Inflammatory macrophage (primary cell): Measurements from ENCODE around the gene OLR1.

Source experiments
- DNase-seq, 2 donors: peaks; one replicate each; pipeline ENCODE4 v3.0.0-alpha.2; 2020 to 2022

Gene OLR1

DNA sequence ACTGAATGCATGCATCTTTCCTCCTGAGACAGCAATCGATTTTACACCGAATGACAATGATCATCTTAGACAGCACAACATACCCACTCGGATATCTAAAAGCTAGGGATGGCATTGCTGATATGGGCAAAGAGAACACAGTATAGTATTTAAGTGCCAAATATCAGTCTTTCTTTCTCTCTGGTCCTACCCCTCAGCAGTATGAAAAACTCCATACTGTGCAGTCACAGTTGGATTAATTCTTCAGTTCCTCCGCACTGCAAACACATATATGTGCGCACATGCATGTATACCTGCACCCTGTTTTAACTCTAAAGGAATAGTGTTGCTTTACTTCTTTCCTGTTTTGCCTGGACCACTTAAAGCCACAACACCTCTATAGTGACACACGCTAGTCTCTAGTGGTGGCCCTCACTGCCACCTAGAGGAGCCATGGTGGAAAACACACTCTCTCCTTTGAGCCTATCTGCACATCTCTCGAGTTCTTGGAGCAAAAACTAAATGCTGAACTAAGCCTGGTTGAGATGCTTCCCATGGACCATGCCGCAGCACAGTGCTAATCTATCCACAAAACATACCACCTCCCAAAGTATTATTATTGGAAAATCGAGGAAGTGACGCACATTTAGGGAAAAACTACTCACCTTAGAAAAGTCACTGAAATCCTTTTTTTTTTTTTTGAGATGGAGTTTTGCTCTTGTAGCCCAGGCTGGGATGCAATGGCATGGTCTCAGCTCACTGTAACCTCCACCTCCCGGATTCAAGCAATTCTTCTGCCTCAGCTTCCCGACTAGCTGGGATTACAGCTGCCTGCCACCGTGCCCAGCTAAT lies 18.8 kb upstream of the OLR1 start:
- peak; percentile 78 to 80 for DNase-seq

DNA sequence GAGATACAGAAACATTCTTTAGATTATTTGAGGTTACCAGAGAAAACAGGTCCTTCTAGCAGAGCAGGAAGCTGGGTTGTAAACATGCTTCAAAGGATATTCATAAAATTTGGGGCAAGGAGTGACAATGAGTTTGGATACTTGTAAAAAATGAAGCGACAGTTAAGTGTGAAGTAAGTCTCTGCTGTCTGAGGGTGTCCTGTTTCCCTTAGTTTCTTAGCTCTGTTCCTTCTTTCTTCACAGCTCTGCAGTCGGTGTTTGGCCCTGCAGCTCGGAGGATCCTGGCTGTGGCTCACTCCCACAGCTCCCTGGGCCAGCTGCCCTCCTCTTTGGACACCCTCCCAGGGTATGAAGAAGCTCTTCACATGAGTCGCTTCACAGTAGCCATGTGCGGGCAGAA lies 17.7 kb upstream of the OLR1 start:
- DNase-seq, result peak; percentile 38 to 59

DNA sequence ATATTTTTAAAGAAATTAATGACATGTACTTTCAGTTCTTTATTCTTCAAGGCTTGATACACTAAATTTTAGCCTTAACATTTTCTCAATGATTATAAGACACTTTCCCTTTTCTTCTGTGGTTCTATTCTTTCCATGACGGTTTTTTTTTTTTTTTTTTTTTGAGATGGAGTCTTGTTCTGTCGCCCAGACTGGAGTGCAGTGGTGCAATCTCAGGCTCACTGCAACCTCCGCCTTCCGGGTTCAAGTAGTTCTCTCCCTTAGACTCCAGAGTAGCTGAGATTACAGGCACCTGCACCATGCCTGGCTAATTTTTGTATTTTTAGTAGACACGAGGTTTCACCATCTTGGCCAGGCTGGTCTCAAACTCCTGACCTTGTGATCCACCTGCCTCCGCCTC lies 15.0 kb upstream of the OLR1 start:
- peak; percentile 66 to 73 for DNase-seq

DNA sequence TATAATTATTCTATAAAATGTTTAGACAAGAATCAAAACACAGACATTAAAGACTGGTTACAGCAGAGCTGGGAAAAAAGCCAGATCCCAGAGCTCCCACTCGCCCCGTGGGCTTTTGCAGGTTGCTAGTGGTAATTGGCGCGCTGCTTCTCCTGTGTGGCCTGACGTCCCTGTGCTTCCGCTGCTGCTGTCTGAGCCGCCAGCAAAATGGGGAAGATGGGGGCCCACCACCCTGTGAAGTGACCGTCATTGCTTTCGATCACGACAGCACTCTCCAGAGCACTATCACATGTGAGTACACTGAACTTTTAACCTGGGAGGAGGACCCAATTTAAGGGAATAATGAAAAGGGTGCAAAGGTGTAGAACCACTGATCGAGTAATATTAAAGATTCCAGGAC lies 14.4 kb upstream of the OLR1 start:
- peak; percentile 86 to 95 for DNase-seq

DNA sequence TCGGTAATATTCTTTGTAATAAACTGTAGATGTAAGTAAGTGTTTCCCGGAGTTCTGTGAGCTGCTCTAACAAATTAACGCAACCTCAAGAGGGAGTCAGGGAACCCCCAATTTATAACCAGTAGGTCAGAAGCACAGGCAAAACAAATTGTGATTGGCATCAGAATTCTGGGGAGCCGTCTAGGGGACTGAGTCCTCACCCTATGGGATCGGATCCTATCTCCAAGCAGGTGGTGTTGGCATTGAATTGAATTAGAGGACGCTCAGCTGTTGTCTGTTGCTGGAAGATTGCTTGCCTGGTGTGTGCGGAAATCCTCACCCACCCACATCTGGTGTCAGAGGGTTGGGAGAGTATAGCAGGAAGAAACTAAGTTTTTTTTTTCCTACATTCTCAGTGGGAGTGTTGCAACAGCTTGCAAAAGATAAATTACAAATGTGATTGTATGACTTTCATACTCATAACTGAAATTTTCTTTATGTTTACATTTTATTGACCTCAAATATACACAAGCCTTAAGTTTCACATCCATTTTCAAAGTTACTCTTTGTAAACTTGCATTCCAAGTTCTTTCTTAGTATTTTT lies 12.4 kb upstream of the OLR1 start:
- DNase-seq, result peak; percentile 89 to 91

DNA sequence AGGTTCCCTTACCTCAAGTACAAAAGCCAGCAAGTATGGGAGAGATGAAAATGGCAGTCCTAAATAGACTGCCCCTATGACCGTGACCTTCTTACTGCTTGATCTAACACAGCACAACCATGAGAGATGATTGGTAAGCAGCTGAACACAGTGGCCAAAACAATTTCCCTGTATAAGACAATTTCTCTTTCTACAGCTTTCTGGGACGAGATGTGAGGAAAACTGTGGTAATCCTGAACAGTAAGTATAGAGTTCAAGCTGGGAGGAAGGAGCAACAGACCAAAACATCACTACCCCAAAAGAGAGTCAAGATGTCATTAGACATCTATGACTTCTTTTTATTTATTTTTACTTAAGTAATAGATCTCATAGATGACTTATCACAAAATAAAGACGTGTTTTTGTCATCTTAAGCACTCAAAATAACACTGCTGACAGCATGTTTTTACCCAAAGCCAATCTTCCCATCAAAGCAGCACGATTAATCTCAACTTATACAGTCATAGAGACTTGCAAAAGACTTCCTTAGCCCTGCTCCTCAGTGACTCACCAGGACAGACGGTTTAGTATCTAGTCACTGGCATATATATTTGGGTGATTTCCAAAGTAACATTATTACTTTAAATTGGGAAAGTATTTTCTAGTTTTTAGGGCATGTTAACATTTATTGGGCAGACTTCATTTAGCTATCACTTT lies 10.6 kb upstream of the OLR1 start:
- peak; percentile 84 to 85 for DNase-seq

DNA sequence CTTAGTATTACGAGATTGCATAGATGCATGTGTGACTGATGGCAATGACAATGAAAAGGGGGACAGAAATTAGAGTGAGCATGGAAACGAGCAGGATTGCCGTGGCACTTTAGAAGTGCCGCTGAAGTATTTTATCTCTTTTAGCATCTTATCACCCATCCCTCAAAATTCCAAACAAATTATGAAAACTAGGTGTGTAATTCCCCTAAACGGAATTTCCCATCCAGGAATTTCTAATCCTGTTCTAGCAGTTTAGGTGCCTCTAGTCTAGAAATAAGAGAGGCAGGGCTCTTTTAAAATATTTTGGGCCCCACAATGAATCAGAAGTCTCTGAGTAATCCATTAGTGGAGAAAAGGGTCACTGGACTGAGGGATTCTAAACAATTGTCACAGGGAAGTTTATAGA lies 7.8 kb upstream of the OLR1 start:
- DNase-seq, result no peak

DNA sequence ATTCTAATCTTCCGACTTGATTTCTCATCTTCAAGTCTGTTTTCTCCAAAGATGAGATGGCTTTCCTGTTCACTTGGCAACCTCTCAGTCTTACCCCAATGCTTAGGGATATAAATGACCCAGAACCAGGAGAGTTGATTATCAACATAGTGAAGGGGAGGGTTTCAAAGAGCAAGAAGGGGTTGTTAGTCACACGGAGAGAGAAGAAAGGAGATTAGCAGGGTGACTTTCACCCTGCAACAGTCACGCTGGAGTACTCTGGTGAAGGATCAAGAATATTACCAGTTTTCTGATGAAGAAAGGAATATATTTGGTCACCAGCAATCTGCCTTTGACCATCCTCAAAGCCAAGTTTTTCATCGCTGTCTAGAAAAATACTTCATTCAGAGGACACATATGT lies 6.9 kb upstream of the OLR1 start, which contains the start of gene TMEM52B:
TSS of gene TMEM52B (plus strand) at position 212 of the 400 bp plus-strand sequence. CDS start 543 bp downstream, outside the sequence.
- no peak for DNase-seq

DNA sequence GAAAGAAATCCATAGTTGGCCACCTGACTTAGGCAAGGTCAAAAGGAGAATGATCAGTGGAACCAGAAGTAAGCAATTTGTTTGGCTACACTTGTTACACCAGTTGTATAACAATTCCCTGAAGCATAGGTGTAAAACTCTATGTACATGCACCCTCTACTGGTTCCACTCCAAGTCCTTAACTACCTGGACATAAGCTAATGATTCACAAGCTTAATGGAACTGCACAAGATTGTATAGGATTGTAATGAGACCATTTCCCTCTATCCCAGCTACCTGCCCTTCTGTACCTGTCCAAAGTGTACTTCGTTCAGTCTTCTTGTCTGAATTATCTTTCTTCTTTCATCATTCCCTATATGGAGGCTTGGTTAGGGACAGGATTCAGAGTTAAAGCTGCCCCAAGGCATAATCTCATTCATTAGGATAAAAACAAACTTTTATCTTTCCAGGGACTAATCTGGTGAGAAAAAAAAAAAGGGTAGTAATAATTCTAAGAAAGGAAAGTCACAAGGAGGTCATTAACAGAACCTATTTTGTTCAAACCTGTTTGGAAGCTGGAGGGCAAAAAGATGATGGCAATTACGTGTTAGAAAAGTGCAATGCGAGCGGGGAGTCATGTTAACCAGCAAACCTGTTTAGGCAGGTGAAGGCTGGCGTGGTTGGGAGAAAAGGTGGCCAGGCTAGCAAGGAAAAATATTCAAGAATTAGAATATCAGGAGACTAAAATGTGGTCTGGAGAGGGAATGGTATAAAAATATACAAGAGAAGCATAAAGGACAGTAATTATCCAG lies 4.1 kb upstream of the OLR1 start:
- no peak for DNase-seq

DNA sequence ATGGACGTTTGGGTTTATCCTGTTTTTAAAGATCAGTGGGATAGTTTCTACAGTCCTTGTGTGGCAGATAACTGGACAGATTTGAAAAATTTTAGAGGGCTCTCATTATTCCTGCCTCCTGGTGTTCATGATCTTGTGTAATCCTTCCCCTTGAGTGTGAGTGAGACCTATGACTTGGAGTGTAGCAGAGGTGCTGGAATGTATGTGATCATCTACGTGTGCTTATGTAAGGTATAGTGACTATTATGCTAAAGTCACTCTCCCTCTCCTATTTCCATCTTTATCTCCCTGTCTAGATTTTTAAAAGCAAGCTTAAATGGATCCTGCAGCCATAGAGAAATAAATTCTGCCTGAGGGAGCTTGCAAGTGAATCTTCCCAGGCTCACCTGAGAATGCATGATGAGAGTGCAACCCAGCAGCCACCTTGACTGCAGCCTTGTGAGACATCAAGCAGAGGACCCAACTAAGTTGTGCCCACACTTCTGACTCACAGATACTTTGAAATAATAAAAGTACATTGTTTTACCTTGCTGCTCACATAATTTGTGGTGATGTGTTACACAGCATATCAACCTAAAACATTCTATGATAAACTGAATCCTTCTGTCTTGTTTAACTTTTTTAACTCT lies 3.2 kb upstream of the OLR1 start:
- no peak for DNase-seq

DNA sequence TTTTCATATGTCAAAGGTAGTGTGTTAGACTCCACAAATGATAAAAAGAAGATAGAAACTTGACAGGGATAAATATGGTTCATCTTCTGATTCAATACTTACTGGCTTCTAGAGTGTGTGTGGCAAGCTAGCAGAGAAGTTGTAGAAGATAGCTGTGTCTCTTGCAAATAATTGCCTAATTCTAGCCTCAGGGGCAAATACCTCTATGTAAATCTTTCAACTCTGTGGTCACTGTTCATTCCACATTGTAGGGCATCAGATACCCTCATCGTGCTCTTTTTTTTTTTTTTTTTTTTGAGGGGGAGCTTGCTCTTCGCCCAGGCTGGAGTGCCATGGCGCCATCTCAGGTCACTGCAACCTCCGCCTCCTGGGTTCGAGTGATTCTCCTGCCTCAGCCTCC lies 1.7 kb downstream of the OLR1 start:
- DNase-seq, result peak; percentile 31 to 33

DNA sequence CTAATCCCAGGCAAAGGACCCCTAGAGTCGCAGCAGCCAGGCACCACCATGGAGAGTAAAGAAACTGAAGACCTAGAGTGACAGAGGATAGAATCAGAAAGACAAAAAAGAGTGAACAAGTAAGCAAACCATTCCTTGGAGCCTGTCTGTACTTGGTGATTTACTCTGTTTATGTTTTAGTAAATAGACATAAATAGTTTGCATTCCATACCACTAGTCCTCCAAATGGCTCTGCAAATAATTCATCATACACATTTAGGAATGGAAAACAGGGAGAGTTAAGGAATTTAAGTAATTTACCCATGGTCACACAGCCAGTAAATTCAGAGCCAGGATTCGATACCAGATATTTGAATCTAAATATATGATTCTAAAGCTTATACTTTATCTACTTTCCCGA lies 2.8 kb downstream of the OLR1 start:
- DNase-seq, result no peak

DNA sequence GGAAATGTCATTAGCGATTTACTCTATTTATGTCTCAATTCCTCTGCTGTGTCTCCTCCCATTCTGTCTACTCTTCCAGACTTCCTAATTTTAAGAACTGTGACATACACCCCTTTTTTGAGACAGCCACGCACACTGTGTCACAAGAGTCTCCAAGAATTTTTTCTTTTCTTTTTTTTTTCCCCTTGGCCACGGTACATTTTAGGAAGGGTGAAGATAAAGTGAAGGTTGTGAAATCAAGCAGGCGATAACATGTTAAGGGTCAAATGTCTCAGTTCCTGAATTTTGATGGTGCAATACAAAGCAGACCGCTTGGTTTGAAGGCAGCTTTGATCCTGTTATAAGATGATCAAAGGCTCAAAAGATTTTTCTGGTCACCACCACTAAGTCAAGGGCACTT lies 4.3 kb downstream of the OLR1 start:
- DNase-seq, result peak; percentile 91 to 95

DNA sequence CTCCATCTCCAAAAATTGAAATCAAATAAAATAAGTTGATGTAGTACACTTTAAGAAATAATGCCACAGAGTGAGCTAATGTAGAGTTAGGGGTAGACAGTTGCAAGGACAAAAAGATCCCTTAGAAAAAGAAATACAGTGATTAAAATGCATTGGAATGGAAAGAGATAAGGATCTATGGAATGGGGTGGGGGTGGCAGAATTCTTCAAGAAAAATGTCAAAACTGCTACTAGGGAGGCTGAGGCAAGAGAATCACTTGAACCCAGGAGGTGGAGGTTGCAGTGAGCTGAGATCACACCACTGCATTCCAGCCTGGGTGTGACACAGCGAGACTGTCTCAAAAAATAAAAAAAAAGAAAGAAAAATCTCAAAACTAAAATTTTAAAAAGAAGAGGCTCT lies 6.5 kb downstream of the OLR1 start:
- DNase-seq, result no peak

DNA sequence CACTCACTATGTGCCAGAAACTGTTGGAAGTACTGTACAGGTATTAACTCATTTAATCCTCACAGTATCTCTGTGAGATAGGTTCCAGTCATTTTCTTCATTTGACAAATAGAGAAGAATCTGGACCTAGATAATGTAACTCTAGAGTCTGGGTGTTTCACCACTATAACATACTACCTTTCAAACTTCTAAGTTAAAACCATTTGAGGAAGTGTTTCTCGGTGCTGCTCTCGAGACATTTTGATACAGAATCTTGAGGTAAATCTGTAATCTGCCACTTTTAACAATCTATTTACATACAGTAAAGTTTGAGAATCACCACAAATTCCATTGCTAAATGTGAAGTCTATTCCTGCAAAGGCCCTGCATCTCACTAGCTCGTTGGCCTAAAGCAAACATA lies 8.8 kb downstream of the OLR1 start:
- DNase-seq, result peak in 1 of 2 donors; percentile 36

DNA sequence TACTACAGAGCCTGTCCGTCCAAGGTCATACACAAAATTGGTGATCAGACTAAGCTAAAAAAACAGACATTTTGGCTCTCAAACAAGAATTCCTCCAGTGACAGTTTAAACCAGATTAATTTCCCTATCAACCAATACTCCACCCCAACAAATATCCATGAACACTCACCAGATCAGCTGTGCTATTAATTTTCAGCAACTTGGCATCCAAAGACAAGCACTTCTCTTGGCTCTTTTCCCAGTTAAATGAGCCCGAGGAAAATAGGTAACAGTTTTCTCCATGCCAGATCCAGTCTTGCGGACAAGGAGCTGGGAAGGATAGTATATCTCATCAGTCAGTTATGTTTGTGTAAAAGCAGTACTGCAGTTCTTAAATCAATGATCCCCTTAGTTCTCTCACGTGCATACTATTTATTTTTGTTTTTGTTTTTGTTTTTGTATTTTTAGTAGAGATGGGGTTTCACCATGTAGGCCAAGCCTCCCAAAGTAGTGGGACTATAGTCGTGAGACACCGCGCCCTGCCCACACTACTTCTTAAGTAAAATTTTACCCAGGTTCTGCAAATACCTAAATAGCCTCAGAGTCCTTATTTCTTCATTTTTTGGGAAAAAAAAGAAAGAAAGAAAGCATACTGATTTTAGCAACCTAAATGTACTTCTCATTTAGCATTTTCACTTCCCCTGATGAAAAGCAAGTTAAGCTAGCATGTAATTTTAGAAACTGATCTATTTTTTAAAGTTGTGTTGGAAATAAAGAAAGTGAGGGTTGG lies 11.1 kb downstream of the OLR1 start:
- peak; percentile 74 to 85 for DNase-seq

DNA sequence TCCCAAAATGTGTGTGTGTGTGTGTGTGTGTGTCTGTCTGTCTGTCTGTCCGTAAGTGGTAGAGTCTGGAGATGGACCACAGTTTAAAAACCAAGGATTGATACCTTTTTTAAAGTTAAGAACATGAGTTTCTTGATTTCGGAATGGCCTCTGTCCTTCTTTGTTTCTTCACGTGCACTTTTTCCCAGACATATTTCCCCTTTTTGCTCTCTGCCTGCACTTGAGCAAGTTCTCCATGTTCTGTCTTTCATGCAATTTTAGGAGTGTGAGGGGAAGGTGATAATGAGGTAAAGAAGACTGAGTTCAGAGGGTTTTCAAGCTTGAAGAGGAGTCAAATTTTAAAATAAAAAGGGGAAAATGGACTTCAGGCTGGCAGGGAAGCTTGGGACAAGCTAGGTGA lies 12.7 kb downstream of the OLR1 start:
- peak in 1 of 2 donors; percentile 22 for DNase-seq

DNA sequence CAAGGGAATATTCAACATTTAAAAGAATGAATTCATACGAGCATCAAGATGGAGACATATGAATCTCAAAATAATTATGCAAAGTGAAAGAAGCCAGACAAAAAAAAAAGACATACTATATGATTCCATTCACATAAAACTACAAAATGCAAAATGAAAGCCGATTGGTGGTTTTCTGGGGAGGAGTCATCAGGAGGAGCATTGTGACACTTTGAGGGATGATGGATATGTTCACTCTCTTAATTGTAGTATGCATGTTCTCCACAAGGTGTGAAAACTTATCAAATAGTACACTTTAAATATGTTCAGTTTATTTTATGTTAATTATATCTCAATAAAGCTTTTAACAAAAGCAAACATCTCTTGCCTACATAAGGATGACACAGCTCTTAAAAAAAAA lies 13.5 kb downstream of the OLR1 start:
- peak in 1 of 2 donors; percentile 37 for DNase-seq

DNA sequence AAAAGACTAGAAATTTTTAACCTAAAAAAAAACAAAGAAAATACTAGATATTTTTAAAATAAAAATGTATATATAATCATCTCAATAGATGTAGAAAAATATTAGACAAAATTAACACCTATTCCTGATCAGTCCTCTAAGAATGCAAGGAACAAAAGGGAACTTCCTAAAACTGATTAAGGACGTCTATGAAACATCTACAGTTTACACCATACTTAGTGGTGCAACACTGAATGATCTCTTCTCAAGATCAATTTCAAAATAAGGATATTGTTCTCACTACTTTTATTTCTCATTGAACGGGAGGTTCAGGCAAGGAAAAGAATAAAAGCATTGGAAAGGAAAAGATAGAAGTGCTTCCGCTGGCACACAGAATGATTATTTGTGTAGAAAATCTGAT lies 16.0 kb downstream of the OLR1 start:
- peak; percentile 27 to 65 for DNase-seq

DNA sequence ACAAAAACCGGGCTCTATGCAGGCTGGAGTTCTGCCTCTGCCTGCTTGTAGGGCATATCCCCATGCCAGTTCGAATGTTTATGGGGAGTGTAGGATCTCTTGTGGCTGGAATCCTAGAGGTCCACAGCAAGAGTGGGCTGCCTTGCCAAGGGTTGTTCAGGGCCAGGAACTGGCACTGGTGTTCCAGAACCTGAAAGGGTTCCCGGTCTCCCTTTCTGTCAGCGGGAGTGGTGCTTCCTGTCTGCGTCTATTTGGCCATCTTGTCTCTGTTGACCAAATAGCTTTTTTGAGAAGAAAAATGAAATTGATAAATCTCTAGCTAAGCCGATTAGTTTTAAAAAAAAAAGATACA lies 17.8 kb downstream of the OLR1 start:
- no peak for DNase-seq

DNA sequence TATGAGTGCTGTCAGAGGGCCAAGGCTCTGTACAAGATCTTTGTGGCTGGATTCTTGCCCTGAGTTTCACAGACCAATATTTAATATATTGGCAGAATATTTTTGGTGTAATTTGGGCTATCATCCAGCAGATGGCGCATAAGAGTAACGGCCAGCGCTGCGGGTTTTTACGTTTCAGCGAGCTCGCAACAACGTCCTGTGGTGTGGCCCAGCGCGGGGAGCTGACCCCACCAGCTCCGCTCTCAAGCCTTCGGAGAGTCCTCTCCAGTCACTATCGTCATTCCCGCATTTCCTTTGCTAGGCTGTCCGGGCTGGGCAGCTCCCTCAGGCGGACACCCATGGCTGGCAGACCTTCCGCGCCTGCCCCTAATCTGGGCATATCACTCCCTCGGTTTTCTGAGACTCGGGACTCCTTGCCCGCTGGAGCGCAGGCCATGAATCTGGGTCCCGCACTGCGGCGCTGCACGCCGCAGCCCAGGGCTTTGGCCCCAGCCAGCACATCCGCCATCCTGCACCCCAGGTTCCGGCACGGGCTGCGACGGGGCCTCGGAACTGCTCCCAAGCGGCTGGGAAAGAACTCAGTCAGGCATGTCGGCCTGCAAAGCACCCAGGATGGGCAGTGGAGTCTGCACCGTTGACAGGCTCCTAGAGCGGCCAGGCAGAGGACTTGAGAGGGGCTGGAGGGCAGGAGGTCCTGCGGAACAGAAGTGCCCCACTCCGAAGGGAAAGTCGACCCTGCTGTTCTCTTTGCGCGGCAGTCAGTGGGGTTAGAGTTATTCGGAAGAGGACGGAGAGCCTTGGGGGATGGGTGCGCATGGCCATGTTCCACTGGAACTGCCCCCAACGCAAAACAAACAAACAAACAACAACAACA lies 18.4 kb downstream of the OLR1 start:
- DNase-seq, result peak; percentile 80 to 90
